ENCODE results near the gene MAPK10. TPM values are rescaled to one million over a fixed set of nuclear protein-coding genes. Genes with fewer than 3 reads are reported as not detected.

Gene MAPK10
- total and polyA plus RNA-seq, 4 donors: 0.82 to 3.6 (median 2.3) TPM

DNA sequence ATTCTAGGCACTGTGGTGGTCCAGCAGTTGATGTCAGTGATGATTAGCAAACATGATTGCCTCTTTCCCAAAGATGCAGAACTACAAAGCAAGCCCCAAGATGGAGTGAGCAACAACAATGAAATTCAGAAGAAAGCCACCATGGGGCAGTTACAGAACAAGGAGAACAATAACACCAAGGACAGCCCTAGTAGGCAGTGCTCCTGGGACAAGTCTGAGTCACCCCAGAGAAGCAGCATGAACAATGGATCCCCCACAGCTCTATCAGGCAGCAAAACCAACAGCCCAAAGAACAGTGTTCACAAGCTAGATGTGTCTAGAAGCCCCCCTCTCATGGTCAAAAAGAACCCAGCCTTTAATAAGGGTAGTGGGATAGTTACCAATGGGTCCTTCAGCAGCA is 365.3 kb downstream of the MAPK10 start:
- H3K4me1 ChIP-seq (ENCODE audit: control insufficient read depth in 4 of 4, insufficient read depth in 4 of 4, low read length in 3 of 4): no peaks in the 10 kb centered on the region
- DNase-seq (ENCODE audit: low spot score): no peak
- H3K9me3 ChIP-seq (ENCODE audit: control insufficient read depth in 4 of 4, low read length in 3 of 4): no peaks in the 10 kb centered on the region
- H3K36me3 ChIP-seq (ENCODE audit: control insufficient read depth in 4 of 4, insufficient read depth in 3 of 4, low read depth in 1 of 4, low read length in 3 of 4): peaks cover 0 to 10% (median 3%) of the 10 kb centered on the region in 4 donors
- H3K27me3 ChIP-seq (ENCODE audit: control insufficient read depth in 4 of 4, insufficient read depth in 4 of 4, low read length in 3 of 4): no peaks in the 10 kb centered on the region
- H3K27ac ChIP-seq (ENCODE audit: low read depth in 1 of 2, low read length in 2 of 2): no peak overlapping the region
- no peak overlapping the region for H3K4me3 ChIP-seq (ENCODE audit: low read depth in 1 of 3, low read length in 3 of 3)
- H3K9ac ChIP-seq (ENCODE audit: low read depth in 1 of 2, low read length in 2 of 2): no peak overlapping the region
- TF ChIP-seq, protein P1, sequence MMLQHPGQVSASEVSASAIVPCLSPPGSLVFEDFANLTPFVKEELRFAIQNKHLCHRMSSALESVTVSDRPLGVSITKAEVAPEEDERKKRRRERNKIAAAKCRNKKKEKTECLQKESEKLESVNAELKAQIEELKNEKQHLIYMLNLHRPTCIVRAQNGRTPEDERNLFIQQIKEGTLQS (IDR thresholded peaks at IDR 0.05): no peak
- TF ChIP-seq SP1 (IDR thresholded peaks at IDR 0.05) (no peak), RXRA (IDR thresholded peaks at IDR 0.05) (no peak), JUND (IDR thresholded peaks at IDR 0.05) (no peak), HNF4G (IDR thresholded peaks at IDR 0.05) (no peak)
- TF ChIP-seq, protein P2, sequence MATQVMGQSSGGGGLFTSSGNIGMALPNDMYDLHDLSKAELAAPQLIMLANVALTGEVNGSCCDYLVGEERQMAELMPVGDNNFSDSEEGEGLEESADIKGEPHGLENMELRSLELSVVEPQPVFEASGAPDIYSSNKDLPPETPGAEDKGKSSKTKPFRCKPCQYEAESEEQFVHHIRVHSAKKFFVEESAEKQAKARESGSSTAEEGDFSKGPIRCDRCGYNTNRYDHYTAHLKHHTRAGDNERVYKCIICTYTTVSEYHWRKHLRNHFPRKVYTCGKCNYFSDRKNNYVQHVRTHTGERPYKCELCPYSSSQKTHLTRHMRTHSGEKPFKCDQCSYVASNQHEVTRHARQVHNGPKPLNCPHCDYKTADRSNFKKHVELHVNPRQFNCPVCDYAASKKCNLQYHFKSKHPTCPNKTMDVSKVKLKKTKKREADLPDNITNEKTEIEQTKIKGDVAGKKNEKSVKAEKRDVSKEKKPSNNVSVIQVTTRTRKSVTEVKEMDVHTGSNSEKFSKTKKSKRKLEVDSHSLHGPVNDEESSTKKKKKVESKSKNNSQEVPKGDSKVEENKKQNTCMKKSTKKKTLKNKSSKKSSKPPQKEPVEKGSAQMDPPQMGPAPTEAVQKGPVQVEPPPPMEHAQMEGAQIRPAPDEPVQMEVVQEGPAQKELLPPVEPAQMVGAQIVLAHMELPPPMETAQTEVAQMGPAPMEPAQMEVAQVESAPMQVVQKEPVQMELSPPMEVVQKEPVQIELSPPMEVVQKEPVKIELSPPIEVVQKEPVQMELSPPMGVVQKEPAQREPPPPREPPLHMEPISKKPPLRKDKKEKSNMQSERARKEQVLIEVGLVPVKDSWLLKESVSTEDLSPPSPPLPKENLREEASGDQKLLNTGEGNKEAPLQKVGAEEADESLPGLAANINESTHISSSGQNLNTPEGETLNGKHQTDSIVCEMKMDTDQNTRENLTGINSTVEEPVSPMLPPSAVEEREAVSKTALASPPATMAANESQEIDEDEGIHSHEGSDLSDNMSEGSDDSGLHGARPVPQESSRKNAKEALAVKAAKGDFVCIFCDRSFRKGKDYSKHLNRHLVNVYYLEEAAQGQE (IDR thresholded peaks at IDR 0.05): no peak

DNA sequence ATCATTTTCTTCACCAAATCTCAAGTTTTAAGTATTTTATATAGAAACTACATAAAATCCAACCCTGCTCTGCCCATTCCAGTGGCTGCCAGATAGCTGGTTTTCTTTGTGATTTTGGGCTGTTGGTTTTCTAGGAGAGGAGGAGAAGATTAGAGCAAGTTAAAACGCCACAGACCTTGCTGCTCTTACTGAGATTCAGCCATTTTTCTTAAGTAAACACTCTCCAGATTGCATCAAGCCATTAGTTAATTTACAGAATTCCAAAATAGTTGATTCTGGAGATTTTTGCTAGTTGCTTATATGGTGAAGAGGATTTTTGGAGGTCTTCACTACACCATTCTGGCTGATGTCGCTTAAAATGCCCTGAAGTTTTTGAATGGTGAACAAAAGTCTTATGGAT is 366.2 kb downstream of the MAPK10 start:
- peaks cover 0 to 10% (median 3%) of the 10 kb centered on the region in 4 donors for H3K36me3 ChIP-seq (ENCODE audit: control insufficient read depth in 4 of 4, insufficient read depth in 3 of 4, low read depth in 1 of 4, low read length in 3 of 4)
- no peak overlapping the region for H3K9ac ChIP-seq (ENCODE audit: low read depth in 1 of 2, low read length in 2 of 2)
- WGBS: 95% methylated on average over 2 of the region's 2 CpGs
- no peaks in the 10 kb centered on the region for H3K9me3 ChIP-seq (ENCODE audit: control insufficient read depth in 4 of 4, low read length in 3 of 4)
- H3K4me3 ChIP-seq (ENCODE audit: low read depth in 1 of 3, low read length in 3 of 3): no peak overlapping the region
- no peaks in the 10 kb centered on the region for H3K27me3 ChIP-seq (ENCODE audit: control insufficient read depth in 4 of 4, insufficient read depth in 4 of 4, low read length in 3 of 4)
- H3K27ac ChIP-seq (ENCODE audit: low read depth in 1 of 2, low read length in 2 of 2): no peak overlapping the region
- H3K4me1 ChIP-seq (ENCODE audit: control insufficient read depth in 4 of 4, insufficient read depth in 4 of 4, low read length in 3 of 4): no peaks in the 10 kb centered on the region
- no peak for TF ChIP-seq JUND (IDR thresholded peaks at IDR 0.05)
- TF ChIP-seq RXRA (IDR thresholded peaks at IDR 0.05): no peak
- TF ChIP-seq FOXA2 (IDR thresholded peaks at IDR 0.05): no peak
- no peak for TF ChIP-seq TAF1 (conservative IDR thresholded peaks at IDR 0.05)
- no peak for TF ChIP-seq RAD21 (IDR thresholded peaks at IDR 0.05)
- no peak for TF ChIP-seq YY1 (IDR thresholded peaks at IDR 0.05)
- TF ChIP-seq, protein P2 (IDR thresholded peaks at IDR 0.05): no peak
- TF ChIP-seq HNF4A (conservative IDR thresholded peaks at IDR 0.05): no peak
- TF ChIP-seq, protein P1 (IDR thresholded peaks at IDR 0.05): no peak
- no peak for TF ChIP-seq NR2F2 (IDR thresholded peaks at IDR 0.05)
- TF ChIP-seq, protein P3, sequence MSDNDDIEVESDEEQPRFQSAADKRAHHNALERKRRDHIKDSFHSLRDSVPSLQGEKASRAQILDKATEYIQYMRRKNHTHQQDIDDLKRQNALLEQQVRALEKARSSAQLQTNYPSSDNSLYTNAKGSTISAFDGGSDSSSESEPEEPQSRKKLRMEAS (IDR thresholded peaks at IDR 0.05): no peak
- no peak for TF ChIP-seq EGR1 (IDR thresholded peaks at IDR 0.05; ENCODE audit: low read depth in 2 of 2)
- no peak for TF ChIP-seq GABPA (IDR thresholded peaks at IDR 0.05 in 1 of 2, conservative IDR thresholded peaks at IDR 0.05 in 1 of 2)
- TF ChIP-seq HNF4G (IDR thresholded peaks at IDR 0.05): no peak
- TF ChIP-seq, protein P4, sequence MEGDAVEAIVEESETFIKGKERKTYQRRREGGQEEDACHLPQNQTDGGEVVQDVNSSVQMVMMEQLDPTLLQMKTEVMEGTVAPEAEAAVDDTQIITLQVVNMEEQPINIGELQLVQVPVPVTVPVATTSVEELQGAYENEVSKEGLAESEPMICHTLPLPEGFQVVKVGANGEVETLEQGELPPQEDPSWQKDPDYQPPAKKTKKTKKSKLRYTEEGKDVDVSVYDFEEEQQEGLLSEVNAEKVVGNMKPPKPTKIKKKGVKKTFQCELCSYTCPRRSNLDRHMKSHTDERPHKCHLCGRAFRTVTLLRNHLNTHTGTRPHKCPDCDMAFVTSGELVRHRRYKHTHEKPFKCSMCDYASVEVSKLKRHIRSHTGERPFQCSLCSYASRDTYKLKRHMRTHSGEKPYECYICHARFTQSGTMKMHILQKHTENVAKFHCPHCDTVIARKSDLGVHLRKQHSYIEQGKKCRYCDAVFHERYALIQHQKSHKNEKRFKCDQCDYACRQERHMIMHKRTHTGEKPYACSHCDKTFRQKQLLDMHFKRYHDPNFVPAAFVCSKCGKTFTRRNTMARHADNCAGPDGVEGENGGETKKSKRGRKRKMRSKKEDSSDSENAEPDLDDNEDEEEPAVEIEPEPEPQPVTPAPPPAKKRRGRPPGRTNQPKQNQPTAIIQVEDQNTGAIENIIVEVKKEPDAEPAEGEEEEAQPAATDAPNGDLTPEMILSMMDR (IDR thresholded peaks at IDR 0.05; ENCODE audit: low read depth, low read length, missing input control): no peak
- no peak for TF ChIP-seq FOXA1 (IDR thresholded peaks at IDR 0.05)
- TF ChIP-seq, protein P5, sequence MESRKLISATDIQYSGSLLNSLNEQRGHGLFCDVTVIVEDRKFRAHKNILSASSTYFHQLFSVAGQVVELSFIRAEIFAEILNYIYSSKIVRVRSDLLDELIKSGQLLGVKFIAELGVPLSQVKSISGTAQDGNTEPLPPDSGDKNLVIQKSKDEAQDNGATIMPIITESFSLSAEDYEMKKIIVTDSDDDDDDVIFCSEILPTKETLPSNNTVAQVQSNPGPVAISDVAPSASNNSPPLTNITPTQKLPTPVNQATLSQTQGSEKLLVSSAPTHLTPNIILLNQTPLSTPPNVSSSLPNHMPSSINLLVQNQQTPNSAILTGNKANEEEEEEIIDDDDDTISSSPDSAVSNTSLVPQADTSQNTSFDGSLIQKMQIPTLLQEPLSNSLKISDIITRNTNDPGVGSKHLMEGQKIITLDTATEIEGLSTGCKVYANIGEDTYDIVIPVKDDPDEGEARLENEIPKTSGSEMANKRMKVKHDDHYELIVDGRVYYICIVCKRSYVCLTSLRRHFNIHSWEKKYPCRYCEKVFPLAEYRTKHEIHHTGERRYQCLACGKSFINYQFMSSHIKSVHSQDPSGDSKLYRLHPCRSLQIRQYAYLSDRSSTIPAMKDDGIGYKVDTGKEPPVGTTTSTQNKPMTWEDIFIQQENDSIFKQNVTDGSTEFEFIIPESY (IDR thresholded peaks at IDR 0.05): no peak
- no peak for DNase-seq (ENCODE audit: low spot score)

All from liver (tissue), 9 donors.